ENCODE data around the gene HOXA9.

Gene HOXA9

DNA sequence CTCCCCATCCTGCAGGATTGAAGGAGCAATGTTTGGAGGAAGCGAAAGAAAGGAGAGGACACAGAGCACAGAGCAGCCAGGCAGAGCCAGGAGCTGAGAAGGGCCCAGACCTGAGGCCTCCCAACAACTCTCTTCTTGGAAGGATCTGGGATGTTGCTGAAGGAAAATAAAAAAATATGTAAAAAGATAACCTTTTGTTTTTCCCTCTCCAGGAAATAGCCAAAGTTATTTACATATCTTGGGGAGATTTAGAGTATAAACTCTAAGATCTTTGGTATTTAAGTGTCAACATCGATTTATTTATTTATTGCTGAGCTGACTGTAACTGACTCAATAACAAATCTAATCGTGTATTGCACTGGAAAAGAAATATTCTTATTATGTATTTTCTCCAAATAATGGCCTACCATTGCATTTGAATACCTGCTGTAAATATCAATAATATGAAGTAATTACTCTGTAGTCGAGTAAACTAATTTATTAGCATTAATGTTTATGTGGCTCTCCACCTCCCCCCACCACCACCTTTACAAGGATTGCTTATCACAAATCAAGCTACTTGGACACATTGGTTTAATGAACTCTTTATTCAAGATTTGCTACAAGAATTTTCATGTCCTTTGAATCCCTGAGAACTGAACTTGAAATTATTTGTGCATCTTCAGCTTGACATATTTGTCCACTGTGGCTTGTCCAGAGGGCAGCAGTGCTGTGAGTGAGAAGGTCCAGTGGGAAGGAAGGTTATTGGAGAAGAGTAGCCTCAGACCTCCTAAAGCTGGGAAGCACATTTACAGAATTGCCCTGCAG is 21.5 kb upstream of the HOXA9 start:
- TF ChIP-seq, protein P1, sequence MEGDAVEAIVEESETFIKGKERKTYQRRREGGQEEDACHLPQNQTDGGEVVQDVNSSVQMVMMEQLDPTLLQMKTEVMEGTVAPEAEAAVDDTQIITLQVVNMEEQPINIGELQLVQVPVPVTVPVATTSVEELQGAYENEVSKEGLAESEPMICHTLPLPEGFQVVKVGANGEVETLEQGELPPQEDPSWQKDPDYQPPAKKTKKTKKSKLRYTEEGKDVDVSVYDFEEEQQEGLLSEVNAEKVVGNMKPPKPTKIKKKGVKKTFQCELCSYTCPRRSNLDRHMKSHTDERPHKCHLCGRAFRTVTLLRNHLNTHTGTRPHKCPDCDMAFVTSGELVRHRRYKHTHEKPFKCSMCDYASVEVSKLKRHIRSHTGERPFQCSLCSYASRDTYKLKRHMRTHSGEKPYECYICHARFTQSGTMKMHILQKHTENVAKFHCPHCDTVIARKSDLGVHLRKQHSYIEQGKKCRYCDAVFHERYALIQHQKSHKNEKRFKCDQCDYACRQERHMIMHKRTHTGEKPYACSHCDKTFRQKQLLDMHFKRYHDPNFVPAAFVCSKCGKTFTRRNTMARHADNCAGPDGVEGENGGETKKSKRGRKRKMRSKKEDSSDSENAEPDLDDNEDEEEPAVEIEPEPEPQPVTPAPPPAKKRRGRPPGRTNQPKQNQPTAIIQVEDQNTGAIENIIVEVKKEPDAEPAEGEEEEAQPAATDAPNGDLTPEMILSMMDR (conservative IDR thresholded peaks at IDR 0.05; ENCODE audit: low read length) = no peak
- no peak for DNase-seq (ENCODE audit: low read depth)
- peak overlapping the region; percentile 79 for H3K4me3 ChIP-seq (ENCODE audit: low read length)

DNA sequence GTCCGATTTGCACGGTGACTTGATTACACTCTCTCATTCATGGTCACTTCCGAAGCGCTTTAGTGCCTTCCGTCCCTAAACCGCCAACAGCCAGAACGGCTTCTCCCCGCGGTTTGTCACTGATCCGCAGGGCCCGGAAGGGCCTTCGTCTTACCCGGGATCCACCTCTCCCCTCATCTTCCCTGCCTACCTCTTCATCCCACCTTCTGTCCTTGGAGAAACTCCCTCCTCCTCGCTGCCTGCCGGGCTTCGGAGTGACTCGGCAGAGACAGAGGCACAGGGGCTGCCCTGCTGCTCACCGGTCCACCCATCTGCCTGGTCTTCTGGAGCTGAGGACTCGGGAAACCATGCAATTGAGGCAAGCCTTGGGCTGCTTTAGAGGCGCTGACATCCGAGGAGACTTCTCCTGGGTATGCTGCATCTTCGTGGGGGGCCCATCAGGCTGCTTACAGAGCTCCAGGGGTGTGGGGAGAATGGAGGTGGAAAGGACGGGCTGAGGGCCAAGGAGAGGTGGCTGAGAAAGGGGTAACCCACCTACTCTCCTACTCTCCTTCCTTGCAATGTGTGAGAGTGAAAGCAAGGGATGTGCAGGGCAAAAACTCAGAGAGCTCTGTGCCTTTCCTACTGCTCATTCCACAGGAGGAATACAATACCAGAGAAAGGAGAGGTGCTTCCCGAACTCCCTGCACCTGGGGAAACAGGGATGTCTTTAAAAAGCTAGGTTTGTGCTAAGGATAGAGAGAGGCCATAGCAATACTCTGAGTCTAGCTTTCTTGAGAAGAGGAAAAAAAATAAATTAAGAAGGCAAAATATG is 20.7 kb upstream of the HOXA9 start:
- DNase-seq (ENCODE audit: low read depth) = no peak
- H3K4me3 ChIP-seq (ENCODE audit: low read length) = peak overlapping the region; percentile 79
- TF ChIP-seq, protein P1 (conservative IDR thresholded peaks at IDR 0.05; ENCODE audit: low read length) = no peak

DNA sequence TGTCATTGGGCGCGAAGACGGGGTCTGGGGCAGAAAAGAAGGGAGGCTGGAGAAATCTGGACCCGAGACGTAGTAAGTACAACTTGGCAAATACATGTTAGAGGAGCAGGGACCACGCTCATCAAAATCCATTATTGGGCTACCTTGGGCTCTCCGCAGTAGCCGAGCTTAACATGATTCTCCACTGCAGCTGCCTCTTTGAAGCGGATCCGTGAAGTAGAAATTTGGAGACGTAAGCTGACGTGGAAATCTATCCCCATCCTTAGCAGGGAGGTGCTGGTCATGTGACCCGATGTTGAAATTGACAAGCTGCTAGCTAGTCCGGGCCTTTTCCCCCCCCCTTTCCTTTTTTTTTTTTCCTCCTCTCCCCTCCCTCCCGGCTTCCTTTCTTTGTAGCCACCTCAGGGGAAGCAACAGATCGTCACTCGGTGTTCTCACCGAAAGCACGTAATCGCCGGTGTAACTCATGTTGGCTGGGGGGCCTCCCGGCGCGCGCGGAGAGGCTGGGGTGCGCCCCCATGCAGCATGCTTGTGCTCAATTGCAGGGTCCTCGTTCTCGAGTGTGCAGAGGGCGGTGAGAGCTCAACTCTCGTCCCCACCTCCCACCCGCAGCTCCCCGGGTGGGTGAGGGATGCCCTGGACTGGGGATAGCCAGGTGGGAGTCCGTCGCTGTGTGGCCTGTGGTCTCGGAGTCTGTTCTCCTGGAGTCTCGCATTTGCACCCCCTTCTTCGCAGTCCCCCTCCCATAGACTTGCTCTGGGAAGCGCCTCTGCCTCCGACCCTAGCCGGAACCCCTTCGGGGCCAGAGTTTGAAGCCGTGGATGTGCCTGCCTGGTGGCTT is 19.9 kb upstream of the HOXA9 start, which contains the start of gene HOXA11:
Gene HOXA11 (minus strand): TSS at position 220 of the 841 bp plus-strand sequence. CDS start 88 bp downstream, at position 132.
- peak; percentile 91 for DNase-seq (ENCODE audit: low read depth)
- H3K4me3 ChIP-seq (ENCODE audit: low read length) = peak within 1 kb of the TSS; percentile 79
- TF ChIP-seq, protein P1 (conservative IDR thresholded peaks at IDR 0.05; ENCODE audit: low read length) = no peak

DNA sequence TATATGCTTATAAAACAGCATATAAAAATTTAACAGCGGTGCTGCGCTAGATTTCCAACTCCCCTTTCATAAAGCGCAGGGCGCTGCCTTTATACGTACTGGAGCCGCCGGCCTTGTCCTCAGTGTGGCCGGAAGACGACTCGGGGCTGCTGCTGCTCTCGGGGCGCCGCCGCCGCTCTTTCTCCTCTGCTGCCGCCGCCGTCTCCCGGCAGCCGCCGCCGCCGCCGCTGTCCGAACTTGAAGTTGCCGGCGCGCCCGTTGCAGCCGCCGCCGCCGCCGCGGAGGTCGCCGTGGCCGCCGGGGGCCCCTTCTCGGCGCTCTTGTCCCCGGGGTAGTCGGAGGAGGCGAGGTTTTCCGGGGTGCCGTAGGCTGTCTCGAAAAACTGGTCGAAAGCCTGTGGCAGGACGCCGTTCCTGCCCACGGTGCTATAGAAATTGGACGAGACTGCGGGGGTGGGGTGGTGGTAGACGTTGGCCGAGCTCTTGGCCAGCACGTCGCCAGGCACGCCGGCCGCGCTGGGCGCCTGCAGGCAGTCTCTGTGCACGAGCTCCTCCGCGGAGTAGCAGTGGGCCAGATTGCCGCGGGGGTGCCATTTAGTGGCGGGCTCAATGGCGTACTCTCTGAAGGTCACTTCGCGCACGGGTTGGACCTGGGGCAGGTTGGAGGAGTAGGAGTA is 19.1 kb upstream of the HOXA9 start:
- TF ChIP-seq, protein P1 (conservative IDR thresholded peaks at IDR 0.05; ENCODE audit: low read length) = no peak
- H3K4me3 ChIP-seq (ENCODE audit: low read length) = peak overlapping the region; percentile 79
- no peak for DNase-seq (ENCODE audit: low read depth)

DNA sequence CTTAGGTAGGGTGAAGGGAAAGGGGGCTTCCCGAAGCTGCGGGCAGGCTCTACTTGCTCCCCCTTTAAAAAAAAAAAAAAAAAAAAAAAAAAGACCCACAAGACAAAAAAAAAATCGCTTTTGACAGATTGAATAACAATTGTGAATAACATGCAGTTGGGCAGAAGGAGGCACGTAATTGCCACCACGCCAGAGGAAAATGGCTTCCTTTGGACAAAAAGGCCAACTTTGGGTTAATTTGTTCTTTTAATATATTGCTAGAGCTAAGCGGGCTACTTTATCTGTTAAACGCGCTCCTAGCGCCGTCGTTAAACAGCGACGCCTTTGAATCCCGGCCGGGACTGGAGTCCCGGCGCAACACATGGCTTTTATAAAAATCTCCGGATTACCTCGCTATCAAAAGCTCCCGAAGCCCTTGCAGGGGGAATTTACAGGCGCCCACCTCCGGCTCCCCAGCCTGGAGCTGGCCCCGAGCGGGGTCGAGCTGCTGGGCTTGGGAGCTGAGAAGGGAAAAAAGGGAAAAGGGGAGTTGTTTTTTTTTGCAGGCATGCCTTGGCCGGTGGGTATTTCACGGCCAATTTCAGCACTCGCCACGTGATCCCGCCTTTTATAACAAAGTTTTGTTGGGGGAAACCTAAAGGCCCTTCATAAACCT is 18.5 kb upstream of the HOXA9 start:
- TF ChIP-seq, protein P1 (conservative IDR thresholded peaks at IDR 0.05; ENCODE audit: low read length) = no peak
- H3K4me3 ChIP-seq (ENCODE audit: low read length) = peak overlapping the region; percentile 79
- no peak for DNase-seq (ENCODE audit: low read depth)
